ENCODE data around the gene SULT1A2. TPM values are rescaled to one million over a fixed set of nuclear protein-coding genes. Genes with fewer than 3 reads are reported as not detected.
"Not testable (repeated sequence)": the region's sequence is repeated elsewhere in the genome, so short reads cannot be mapped to it uniquely, and the experiment has no call there.

The SULT1A2 gene
- total RNA-seq, 1 experiment from 2014 or later: not detected

- ChIA-PET POLR2A (interaction anchor here (0.6 kb wide), 1 partner anchor 132 kb away, joined by 10 read pairs; no protein-coding TSS in a partner anchor), CTCF (interaction anchor here (0.7 kb wide), 1 partner anchor 399 kb away, joined by 8 read pairs; no protein-coding TSS in a partner anchor)
- BruUV-seq (replicated peaks): no TSS peak
- no peaks in the 10 kb centered on the region for H3K9me3 ChIP-seq (ENCODE audit: control insufficient read depth, insufficient read depth, low read depth, low read length)
- in situ Hi-C loops (cut with HindIII; ENCODE audit: low pct_unique_long_range_greater_than_20kb, low sequenced_read_pairs): no loop called here
- no peak for DNase-seq (ENCODE audit: low read depth, low spot score)
- intact Hi-C loops (cut with micrococcal nuclease; ENCODE audit: unreplicated experiment): no loop called here
- TF ChIP-seq POLR2AphosphoS5 (IDR thresholded peaks at IDR 0.05; ENCODE audit: low read depth, low read length): no peak
- TF ChIP-seq TCF7L2 (IDR thresholded peaks at IDR 0.05; ENCODE audit: low read depth, low read length): no peak
- TF ChIP-seq SIN3A (IDR thresholded peaks at IDR 0.05; ENCODE audit: borderline replicate concordance, insufficient read depth, low read depth, low read length): no peak
- TF ChIP-seq CTCF (IDR thresholded peaks at IDR 0.05): no peak
- no peak for TF ChIP-seq REST (IDR thresholded peaks at IDR 0.05; ENCODE audit: insufficient read depth in 1 of 2, low read depth in 2 of 2, low read length in 1 of 2)
- no peaks in the 10 kb centered on the region for H3K36me3 ChIP-seq (ENCODE audit: control insufficient read depth, insufficient read depth, low read length)
- H3K27ac ChIP-seq (ENCODE audit: low read length): no peak overlapping the region
- ATAC-seq: no peak
- H3K4me1 ChIP-seq (ENCODE audit: control insufficient read depth, insufficient read depth, low read length): no peaks in the 10 kb centered on the region; the same call in 1 of the 2 replicates
- no peak overlapping the region for H3K4me3 ChIP-seq (ENCODE audit: low read depth in 2 of 2, low read length in 2 of 2)
- no peaks in the 10 kb centered on the region for H3K27me3 ChIP-seq (ENCODE audit: control insufficient read depth, insufficient read depth, low read length)
Measured at GRCh38 chr16:28621481-28622155, 24.8 kb upstream of the SULT1A2 start.

GRCh38 chr16:28620316-28620715, 23.5 kb upstream of the SULT1A2 start:
- in situ Hi-C loops (cut with HindIII; ENCODE audit: low pct_unique_long_range_greater_than_20kb, low sequenced_read_pairs); H3K4me3 ChIP-seq (ENCODE audit: low read depth in 2 of 2, low read length in 2 of 2); H3K27me3 ChIP-seq (ENCODE audit: control insufficient read depth, insufficient read depth, low read length); H3K9me3 ChIP-seq (ENCODE audit: control insufficient read depth, insufficient read depth, low read depth, low read length); BruUV-seq (replicated peaks); H3K36me3 ChIP-seq (ENCODE audit: control insufficient read depth, insufficient read depth, low read length); H3K27ac ChIP-seq (ENCODE audit: low read length); CTCF ChIA-PET; intact Hi-C loops (cut with micrococcal nuclease; ENCODE audit: unreplicated experiment); DNase-seq (ENCODE audit: low read depth, low spot score); ATAC-seq; H3K4me1 ChIP-seq (ENCODE audit: control insufficient read depth, insufficient read depth, low read length): not testable (repeated sequence)
- POLR2A ChIA-PET: interaction anchor here (0.7 kb wide), 1 partner anchor 11 kb away, joined by 6 read pairs; no protein-coding TSS in a partner anchor

- Histone ChIP-seq H3K9me3 (ENCODE audit: control insufficient read depth, insufficient read depth, low read depth, low read length) (no peaks in the 10 kb centered on the region), H3K36me3 (ENCODE audit: control insufficient read depth, insufficient read depth, low read length) (no peaks in the 10 kb centered on the region), H3K4me1 (ENCODE audit: control insufficient read depth, insufficient read depth, low read length) (no peaks in the 10 kb centered on the region; the same call in 1 of the 2 replicates), H3K27me3 (ENCODE audit: control insufficient read depth, insufficient read depth, low read length) (no peaks in the 10 kb centered on the region), H3K4me3 (ENCODE audit: low read depth in 2 of 2, low read length in 2 of 2) (no peak overlapping the region), H3K27ac (ENCODE audit: low read length) (no peak overlapping the region)
- ChIA-PET POLR2A (interaction anchor here (0.6 kb wide), 1 partner anchor 86 kb away, joined by 4 read pairs; no protein-coding TSS in a partner anchor), CTCF (no interaction called here)
- ATAC-seq (no peak), DNase-seq (ENCODE audit: low read depth, low spot score) (no peak)
- no TSS peak for BruUV-seq (replicated peaks)
- TF ChIP-seq TCF7L2 (IDR thresholded peaks at IDR 0.05; ENCODE audit: low read depth, low read length) (no peak), SIN3A (IDR thresholded peaks at IDR 0.05; ENCODE audit: borderline replicate concordance, insufficient read depth, low read depth, low read length) (no peak), CTCF (IDR thresholded peaks at IDR 0.05) (no peak), POLR2AphosphoS5 (IDR thresholded peaks at IDR 0.05; ENCODE audit: low read depth, low read length) (no peak), REST (IDR thresholded peaks at IDR 0.05; ENCODE audit: insufficient read depth in 1 of 2, low read depth in 2 of 2, low read length in 1 of 2) (no peak)
- in situ Hi-C loops (cut with HindIII; ENCODE audit: low pct_unique_long_range_greater_than_20kb, low sequenced_read_pairs): no loop called here
- intact Hi-C loops (cut with micrococcal nuclease; ENCODE audit: unreplicated experiment): no loop called here
Measured at GRCh38 chr16:28617874-28618273, 21.0 kb upstream of the SULT1A2 start.

Measured in Panc1 (cell line).